Ishikawa (cell line): ENCODE results near the gene CFI.

Source experiments
- CEBPB ChIP-seq: IDR thresholded peaks from 2 replicates; pipeline ENCODE4 v1.6.1; 2012
- CREB1 ChIP-seq: IDR thresholded peaks from 2 replicates; pipeline ENCODE4 v1.6.1; 2012; ENCODE audit warnings: low read depth
- EGR1 ChIP-seq: IDR thresholded peaks from 2 replicates; pipeline ENCODE4 v1.6.1; 2012
- EP300 ChIP-seq: IDR thresholded peaks from 2 replicates; pipeline ENCODE4 v1.6.1; 2012; ENCODE audit warnings: borderline replicate concordance
- FOXM1 ChIP-seq: IDR thresholded peaks from 2 replicates; pipeline ENCODE4 v1.6.1; 2012; ENCODE audit warnings: low read depth, borderline replicate concordance
- NFIC ChIP-seq: IDR thresholded peaks from 2 replicates; pipeline ENCODE4 v1.6.1; 2012
- RAD21 ChIP-seq: IDR thresholded peaks from 2 replicates; pipeline ENCODE4 v1.6.1; 2012; ENCODE audit warnings: low read depth
- TAF1 ChIP-seq: IDR thresholded peaks from 2 replicates; pipeline ENCODE4 v1.6.1; 2012; ENCODE audit warnings: low read depth, mild to moderate bottlenecking
- TCF12 ChIP-seq: IDR thresholded peaks from 2 replicates; pipeline ENCODE4 v1.6.1; 2012; ENCODE audit warnings: low read depth
- TEAD4 ChIP-seq: IDR thresholded peaks from 2 replicates; pipeline ENCODE4 v1.6.1; 2012
- YY1 ChIP-seq: IDR thresholded peaks from 2 replicates; pipeline ENCODE4 v1.6.1; 2012; ENCODE audit warnings: low read depth
- ZBTB7A ChIP-seq: IDR thresholded peaks from 2 replicates; pipeline ENCODE4 v1.6.1; 2012; ENCODE audit warnings: low read depth
- TF ChIP-seq, protein P1 (sequence below): IDR thresholded peaks from 2 replicates; pipeline ENCODE4 v1.6.1; 2012
- TF ChIP-seq, protein P2 (sequence below): IDR thresholded peaks from 2 replicates; pipeline ENCODE4 v1.6.1; 2012; ENCODE audit warnings: low read depth, mild to moderate bottlenecking
- TF ChIP-seq, protein P3 (sequence below): IDR thresholded peaks from 2 replicates; pipeline ENCODE4 v1.6.1; 2012

CFI gene

DNA sequence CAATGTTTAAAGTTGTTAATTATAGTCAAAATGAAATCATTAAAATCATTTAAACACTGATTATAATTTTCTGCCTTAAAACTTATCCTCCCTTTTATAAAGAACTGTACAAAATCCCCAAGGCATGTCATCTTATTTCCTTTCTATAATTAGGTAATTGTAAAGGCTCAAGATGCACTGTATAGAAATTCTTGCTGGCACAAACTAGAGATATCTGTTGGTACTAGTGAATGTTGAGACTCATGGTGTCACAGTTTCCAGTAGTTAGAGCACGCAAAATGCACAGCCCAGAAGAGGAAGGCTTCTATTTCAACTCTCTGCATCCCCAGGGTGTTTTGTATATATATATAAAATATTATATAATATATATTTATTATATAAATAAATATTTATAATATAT, 49.3 kb downstream of the CFI start:
- TF ChIP-seq, protein P1, sequence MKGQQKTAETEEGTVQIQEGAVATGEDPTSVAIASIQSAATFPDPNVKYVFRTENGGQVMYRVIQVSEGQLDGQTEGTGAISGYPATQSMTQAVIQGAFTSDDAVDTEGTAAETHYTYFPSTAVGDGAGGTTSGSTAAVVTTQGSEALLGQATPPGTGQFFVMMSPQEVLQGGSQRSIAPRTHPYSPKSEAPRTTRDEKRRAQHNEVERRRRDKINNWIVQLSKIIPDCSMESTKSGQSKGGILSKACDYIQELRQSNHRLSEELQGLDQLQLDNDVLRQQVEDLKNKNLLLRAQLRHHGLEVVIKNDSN = no peak
- no peak for TF ChIP-seq TCF12
- TF ChIP-seq, protein P2, sequence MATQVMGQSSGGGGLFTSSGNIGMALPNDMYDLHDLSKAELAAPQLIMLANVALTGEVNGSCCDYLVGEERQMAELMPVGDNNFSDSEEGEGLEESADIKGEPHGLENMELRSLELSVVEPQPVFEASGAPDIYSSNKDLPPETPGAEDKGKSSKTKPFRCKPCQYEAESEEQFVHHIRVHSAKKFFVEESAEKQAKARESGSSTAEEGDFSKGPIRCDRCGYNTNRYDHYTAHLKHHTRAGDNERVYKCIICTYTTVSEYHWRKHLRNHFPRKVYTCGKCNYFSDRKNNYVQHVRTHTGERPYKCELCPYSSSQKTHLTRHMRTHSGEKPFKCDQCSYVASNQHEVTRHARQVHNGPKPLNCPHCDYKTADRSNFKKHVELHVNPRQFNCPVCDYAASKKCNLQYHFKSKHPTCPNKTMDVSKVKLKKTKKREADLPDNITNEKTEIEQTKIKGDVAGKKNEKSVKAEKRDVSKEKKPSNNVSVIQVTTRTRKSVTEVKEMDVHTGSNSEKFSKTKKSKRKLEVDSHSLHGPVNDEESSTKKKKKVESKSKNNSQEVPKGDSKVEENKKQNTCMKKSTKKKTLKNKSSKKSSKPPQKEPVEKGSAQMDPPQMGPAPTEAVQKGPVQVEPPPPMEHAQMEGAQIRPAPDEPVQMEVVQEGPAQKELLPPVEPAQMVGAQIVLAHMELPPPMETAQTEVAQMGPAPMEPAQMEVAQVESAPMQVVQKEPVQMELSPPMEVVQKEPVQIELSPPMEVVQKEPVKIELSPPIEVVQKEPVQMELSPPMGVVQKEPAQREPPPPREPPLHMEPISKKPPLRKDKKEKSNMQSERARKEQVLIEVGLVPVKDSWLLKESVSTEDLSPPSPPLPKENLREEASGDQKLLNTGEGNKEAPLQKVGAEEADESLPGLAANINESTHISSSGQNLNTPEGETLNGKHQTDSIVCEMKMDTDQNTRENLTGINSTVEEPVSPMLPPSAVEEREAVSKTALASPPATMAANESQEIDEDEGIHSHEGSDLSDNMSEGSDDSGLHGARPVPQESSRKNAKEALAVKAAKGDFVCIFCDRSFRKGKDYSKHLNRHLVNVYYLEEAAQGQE = no peak
- TF ChIP-seq ZBTB7A = no peak
- no peak for TF ChIP-seq TEAD4
- TF ChIP-seq TAF1 = no peak
- TF ChIP-seq EP300 = no peak

DNA sequence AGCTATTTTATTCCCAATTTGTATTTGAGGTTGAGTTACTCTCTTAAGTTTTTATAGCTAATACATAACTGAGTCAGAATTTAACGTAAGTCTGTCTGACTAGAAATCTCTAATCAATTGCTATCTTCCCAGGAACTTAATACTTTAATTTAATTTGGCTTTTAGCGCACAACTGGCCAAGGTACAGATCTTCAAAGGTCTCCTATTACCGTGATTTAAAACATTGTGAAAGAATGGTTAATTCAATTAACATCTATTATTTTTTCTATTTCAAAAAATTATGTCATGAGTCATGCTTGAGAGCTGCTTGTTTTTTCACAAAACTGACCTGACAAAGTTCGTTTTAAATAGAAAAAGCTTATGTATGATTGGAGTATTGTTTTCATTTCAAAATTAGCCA, 49.9 kb downstream of the CFI start:
- TF ChIP-seq FOXM1 (no peak), TAF1 (no peak), ZBTB7A (no peak), CEBPB (no peak), YY1 (no peak), NFIC (no peak), CREB1 (no peak)
- TF ChIP-seq, protein P1 = no peak
- TF ChIP-seq, protein P3, sequence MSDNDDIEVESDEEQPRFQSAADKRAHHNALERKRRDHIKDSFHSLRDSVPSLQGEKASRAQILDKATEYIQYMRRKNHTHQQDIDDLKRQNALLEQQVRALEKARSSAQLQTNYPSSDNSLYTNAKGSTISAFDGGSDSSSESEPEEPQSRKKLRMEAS = no peak

DNA sequence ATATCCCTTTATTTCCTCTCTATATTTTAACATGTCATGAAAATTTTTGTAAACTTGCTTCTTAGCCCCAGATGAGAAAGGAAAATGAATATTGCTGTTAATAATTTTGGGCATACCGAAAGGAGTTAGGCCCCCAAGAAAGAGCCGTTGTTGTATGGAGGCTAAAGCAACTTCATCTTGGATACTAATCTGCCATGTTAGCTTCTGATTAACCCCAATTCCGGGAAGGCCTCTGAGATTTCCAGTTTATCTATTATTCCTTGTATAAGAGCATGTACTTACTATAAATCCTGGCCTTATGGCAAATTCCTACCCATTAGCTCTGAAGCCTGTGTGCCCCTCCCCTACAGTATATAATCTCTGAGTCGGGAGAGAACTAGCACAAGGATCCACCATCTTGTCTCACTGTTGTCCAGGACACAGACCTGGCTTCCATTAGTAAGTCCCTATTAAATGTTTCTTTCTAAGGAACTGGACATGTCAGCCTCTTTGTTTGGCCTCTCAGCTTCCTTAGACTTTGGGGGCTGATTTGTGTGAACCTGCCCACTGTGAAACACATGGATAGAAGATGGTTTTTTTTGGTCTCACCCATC, 51.1 kb downstream of the CFI start:
- no peak for TF ChIP-seq CREB1
- TF ChIP-seq EGR1 = no peak
- TF ChIP-seq, protein P3 = no peak
- TF ChIP-seq TEAD4 = no peak
- no peak for TF ChIP-seq FOXM1
- no peak for TF ChIP-seq TCF12
- no peak for TF ChIP-seq CEBPB

DNA sequence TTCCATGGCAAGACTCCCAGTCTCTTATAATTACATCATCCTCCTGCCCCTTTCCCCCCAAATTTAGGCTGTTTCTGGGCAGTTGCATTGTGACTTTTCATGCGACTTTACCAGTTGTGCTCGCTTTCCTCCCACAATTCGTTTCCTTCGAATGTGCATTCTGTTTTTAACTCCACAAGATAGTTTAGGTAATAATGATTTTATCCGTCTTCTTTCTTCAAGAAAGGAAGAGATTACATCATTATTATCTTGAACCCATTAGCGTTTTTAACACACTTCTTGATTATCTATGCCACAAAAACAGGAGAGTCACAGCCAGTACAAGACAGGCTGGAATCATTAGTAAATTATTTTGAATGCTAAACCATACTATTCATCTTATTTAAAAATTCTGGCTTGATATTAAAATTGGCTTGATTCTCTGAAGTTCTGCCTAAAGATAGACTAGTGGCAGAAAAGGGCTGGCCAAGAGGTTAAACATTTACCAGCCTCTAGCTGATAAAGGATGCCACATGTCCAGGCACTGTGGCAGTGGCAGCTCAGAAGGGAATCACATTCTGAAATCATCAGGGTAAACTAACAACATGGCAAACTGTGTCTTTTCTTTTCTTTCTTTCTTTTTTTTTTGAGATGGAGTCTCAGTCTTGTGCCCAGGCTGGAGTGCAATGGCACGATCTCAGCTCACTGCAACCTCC, 52.3 kb downstream of the CFI start:
- TF ChIP-seq TCF12 (no peak), EGR1 (no peak), CEBPB (no peak), EP300 (no peak), ZBTB7A (no peak), RAD21 (no peak), FOXM1 (no peak), CREB1 (no peak), TEAD4 (no peak), YY1 (no peak)
- TF ChIP-seq, protein P1 = no peak
- TF ChIP-seq, protein P3 = no peak
- TF ChIP-seq, protein P2 = no peak

DNA sequence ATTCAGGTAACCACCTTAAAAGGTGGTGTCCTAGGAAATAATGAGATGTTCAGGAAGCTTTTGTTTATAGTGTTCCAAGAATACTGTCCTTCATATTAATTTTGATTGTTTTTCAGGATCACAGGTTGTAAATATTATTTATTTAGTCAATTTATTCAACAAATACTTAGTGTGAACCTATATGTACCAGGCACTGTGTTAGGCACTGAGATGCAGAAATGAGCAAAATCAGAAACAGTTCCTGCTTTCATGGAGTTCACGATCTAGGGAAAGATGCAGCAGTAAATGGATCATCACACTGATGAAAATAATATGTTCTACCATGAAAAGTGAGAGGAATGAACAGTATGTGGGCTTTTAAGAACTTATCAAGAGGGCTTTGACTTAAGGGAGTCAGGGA, 53.7 kb downstream of the CFI start:
- TF ChIP-seq, protein P1 = no peak
- no peak for TF ChIP-seq NFIC
